GM18505 (cell line): Measurements from ENCODE around the gene GABBR2.

Source experiments
- ATAC-seq: cut with Tn5 transposase; IDR thresholded peaks from one replicate; pipeline ENCODE4 v1.9.1; 2021; ENCODE audit not compliant: unreplicated experiment
- POLR2A ChIP-seq: IDR thresholded peaks from 4 replicates; pipeline ENCODE4 v1.6.1; 2011; ENCODE audit warnings: borderline replicate concordance; ENCODE audit not compliant: insufficient read depth, insufficient read length; ENCODE audit errors: extremely low read depth

The GABBR2 gene

DNA sequence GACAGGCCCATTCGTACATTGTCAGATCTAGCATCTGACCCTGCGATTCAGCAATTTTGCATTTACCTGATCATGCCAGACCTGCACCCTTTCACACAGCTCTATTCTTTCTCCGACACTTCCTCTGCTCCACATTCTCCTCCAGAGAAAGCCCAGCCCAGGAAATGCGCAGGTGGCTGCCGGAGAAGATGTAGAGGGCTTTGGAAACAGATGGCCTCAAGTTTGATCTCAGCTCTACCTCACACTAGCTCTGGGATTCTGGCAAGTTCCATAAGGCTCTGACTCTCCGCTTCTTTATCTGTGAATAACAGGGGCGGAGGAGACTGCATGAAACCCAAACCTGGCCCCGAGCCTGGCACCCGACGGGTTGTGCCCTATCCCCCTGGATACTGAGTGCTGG lies 61.5 kb downstream of the GABBR2 start:
- no peak for ATAC-seq
- no peak for TF ChIP-seq POLR2A

DNA sequence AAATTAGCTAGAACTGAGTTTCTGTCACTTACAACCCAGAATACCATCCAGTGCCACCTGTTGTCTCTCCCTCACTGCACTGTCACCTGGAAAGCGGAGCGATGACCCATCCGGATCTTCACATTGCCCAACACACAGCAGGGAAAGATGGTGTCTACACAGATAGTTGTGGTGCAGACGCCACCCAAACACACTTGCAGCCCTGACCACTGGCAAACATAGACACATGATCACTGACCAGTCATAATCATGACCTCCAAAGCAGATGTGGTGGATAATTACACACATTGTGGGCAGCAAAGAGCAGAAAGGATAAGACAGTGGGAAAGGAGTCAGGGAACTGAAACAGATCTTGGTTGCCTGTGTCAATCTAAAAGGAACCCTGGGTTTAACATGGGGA lies 64.7 kb downstream of the GABBR2 start:
- no peak for TF ChIP-seq POLR2A
- no peak for ATAC-seq

DNA sequence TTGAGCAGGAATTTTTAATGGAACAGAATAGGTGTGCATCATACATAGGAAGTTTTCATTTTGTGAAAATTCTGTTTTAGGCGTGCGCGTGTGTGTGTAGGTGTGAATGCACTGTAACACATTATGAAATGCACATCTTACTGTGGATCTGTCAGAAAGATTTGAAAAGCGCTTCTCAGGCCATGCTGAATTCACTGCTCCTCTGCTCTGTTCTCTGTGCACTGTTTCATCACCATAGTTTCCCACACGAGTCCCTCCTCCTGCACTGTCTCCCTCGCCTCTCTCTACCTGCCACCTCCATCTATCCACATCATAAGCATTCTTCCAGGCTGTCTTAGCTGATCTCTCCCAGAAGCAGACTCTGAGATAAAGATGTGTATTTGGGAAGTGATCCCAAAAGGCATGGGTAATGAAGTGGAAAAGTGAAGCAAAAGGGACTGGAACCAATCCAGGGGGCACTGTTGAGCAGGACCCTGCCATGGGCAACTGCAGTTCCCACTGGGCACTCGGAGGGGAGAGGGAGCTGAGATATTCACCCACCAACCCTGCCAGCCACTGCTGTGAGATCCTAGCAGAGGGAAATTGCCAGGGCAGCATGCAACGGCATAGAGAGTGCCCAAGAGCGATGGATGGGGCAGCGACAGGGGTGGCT lies 65.9 kb downstream of the GABBR2 start:
- no peak for TF ChIP-seq POLR2A
- no peak for ATAC-seq

DNA sequence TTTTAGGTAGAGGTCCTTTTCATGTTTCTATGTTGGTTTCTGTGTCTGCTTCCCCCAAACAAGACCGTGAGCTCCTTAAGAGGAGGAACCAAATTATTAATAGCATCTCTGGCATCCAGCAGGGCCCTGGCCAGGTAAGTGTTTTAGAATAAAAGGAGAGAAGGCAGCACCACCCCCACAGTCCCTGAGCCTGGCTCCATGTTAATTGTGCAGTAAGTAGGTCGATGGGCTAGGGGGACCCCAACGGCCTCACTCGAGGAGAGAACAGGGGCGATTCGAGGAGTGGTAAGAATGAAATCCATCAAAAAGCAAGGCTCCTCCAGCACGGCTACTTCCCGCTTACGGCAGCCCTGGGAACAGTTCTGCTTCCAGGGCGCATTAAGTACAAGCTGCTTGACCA lies 67.0 kb downstream of the GABBR2 start:
- TF ChIP-seq POLR2A: no peak
- ATAC-seq: no peak

DNA sequence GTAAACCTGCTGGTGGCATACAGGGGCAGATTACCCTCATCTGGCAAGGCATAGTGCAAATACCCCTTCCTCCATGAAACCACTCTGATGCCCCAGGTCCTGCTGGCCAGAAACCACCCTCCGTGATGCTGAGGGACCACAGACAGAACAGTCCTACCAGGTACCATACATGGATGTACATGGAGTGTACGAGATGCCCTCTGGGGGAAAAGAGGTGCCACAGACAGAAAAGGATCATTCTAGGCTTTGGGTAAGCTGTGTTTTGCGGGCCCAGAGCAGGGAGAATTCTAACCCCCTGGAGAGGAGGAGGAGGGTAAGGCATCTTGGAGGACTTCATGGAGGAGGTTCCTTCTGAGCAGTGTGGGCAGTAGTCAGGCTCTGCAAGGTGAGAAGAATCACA lies 68.3 kb downstream of the GABBR2 start:
- no peak for TF ChIP-seq POLR2A
- no peak for ATAC-seq

DNA sequence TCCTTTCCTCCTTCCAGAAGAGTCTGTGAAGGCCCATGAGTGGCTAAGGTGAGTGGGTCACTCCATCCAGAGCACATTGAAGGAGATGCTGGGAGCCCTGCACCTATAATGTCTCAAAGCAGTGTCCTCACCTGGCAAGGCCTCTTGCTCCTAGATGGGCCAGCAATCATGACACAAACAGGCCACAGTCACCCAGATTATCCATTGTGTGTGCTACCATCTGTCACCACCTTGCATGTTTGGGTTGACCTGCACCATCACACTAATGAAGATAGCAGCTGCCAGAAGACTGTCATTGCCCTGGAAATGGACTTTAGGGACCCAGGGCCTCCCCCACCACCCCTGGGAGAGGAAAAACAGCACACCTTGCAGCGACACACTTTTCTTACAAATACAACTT lies 69.6 kb downstream of the GABBR2 start:
- ATAC-seq: no peak
- no peak for TF ChIP-seq POLR2A

DNA sequence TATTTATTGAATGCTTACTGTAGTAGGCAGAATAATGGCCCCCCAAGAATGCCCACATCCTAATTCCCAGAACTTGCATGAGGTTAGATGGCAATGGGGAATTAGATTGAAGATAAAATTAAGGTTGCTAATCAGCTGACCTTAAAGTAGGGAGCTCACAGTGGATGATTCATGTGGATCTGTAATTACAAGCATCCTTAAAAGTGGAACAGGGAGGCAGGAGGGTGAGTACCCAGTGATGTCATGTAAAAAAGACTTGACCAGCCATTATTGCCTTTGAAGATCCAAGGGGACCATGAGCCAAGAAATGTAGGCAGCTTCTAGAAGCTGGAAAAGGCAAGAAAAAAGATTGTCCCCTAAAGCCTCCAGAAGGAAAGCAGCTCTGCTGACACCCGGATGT lies 71.4 kb downstream of the GABBR2 start:
- no peak for TF ChIP-seq POLR2A
- ATAC-seq: no peak

DNA sequence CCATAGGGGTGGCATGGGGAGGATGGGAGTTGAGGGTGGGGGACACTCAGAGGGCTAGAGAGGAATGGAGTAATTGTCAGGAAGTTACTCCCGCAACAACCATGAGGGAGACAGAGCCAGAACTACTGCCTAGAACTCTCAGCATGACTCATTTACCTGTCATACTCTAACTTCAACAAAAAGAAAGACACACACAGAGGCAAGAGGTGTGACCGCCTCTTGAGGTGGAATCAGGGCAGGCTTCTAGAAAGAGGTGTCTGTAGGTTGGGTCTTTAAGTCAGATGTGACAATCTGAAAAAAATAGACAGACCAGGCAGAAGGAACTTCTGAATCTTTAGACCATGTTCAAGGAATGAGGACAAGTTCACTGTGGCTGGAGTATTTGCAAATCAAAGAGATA lies 73.4 kb downstream of the GABBR2 start:
- ATAC-seq: no peak
- no peak for TF ChIP-seq POLR2A

DNA sequence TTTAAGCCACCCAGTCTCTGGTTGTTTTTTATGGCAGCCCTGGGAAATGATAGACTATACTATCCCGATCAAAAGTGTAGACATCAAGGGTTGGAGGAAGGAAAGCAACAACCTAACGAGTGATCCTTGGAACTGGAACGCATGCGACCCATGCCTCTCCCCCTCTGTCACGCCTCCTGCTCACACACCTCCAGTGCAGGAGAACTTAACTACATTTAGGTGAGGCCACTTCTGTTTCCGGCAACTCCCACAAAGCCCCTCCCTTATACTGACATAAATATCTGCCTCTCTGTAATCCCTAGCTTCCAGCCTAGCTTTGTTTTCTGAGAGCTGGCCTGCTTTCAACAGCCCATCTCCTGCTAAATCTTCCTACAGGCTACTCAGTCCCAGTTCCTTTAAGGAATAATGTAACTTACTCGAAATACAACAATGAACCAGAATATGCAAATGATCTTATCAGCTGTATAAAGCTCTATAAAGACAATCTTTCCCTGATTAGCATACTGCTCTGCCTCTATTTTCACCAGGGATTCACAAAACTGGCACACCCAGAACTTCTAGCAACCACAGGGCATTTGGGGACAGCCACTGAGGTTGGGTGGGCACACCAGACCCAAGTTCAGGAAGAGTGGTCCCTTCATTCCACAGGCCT lies 73.9 kb downstream of the GABBR2 start:
- ATAC-seq: no peak

DNA sequence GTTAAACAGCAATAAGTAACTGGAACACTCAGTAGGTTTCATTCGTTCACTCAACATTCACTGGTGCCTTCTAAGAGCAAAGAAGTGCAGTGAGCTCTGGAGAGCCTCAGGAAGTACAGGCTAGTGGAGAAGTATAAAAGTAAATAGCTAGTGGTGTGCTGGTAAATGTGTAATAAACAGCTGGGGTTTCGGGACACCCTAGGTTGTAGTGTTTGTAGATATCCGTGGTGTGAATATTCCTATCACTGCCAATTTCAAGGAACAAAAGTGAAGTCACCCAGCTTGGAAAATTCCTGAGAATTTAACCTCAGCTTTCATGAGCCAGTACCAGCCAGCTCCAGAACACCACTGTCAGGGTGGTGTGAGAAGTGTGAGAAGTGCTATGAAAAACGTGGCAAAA lies 75.9 kb downstream of the GABBR2 start:
- ATAC-seq: no peak
- TF ChIP-seq POLR2A: no peak

More for the DNA sequence above, 73.9 kb downstream of the GABBR2 start:
- no peak for TF ChIP-seq POLR2A

DNA sequence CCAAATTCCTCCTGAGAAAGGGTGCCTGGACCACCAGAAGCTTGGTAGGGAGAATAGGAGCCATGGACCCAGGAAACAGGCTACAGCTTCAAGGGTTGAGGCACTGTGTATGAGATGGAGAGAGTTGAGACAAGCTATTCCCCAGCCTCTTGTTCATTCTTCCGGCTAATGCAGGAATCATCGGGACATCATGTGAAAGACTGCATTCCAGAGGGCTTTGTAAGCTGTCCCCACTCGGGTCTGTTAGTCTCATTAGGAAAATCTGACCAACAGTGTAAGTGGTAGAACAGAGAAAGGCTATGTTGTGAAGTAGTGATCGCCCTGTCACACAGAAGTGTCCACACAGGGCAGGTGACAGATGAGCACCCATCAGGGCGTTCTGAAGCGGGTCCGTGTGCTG lies 81.4 kb downstream of the GABBR2 start:
- no peak for ATAC-seq
- no peak for TF ChIP-seq POLR2A

DNA sequence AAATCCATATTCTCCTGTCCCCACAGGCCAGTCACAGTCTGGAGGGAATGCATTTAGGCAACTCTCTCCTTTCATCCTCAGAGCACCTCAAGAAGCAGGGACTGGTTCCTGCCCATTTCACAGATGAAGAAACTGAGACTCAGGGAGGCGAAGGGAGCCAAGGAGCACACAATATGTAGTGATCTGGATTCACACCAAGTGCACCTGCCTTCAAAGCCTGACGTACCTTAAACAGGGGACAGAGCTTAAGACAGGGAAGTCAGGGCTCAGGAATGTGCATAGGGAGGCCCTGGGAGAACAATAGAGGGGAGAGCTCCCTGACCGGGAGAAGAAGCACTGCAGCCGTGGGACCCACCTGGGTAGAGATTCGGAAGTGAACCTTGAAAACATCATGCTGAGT lies 83.0 kb downstream of the GABBR2 start:
- no peak for ATAC-seq
- TF ChIP-seq POLR2A: no peak

DNA sequence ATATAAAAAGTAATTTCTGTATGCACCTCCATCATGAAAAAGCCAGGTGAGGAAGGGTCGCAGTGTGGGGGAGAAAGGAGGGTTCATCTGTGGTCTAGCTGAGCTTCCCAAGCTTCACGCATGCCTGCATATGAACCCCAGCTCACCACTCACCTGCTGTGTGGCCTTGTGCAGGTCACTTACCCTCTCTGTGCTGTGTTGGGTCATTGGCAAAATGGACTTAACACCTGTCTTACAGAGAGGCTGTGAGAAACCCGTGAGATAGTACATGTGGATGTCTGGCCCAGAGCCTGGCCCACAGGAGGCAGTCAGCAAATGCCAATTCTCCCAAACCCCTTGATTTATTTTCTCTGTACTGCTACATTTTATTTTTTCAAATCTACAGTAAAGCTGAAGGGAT lies 88.9 kb downstream of the GABBR2 start:
- no peak for TF ChIP-seq POLR2A

DNA sequence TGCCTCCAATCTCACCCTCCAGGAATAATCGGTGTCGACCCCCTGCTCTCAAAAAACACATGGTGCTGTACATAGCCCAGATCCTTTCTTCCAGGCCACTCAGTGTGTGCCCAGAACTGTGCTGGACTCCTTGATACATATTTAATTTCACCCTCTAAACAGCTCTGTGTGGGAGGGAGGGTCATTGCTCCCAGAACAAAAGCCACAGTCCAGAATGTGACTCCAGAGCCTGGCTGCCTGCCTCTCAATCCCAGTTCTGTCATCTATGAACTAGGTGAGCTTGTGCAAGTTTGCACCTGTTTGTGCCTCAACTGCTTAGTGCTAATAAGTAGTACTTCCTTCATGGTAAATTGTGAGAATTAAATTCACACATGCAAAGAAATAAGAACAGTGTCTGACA lies 93.1 kb downstream of the GABBR2 start:
- no peak for ATAC-seq
- no peak for TF ChIP-seq POLR2A

More for the DNA sequence above, 88.9 kb downstream of the GABBR2 start:
- no peak for ATAC-seq
